HT1080 (cell line): ENCODE measurements around the gene CAPN2. TPM values are rescaled to one million over a fixed set of nuclear protein-coding genes. Genes with fewer than 3 reads are reported as not detected.

Experiments
- DNase-seq: peaks from one replicate; pipeline ENCODE4 v3.0.0-alpha.2; 2015; ENCODE audit warnings: low read depth
- polyA plus RNA-seq, 2 experiments: library from polyadenylated mRNA; depleted of rRNA; stranded (reverse); fragments of >200 nt; gene quantifications; 2 replicates each; pipeline ENCODE4 v1.2.3, GENCODE V29; 2015
- total RNA-seq: library from RNA; depleted of rRNA; stranded (reverse); fragments of >200 nt; shearing (Covaris generic); gene quantifications from 2 replicates; pipeline ENCODE4 v1.2.3, GENCODE V29; 2014; rRNA removed

CAPN2 gene
- total RNA-seq = 382 and 422 TPM in 2 replicates
- polyA plus RNA-seq (2015; cell fraction: cytosol; rRNA removed) = 404 and 442 TPM in 2 replicates
- 735 and 824 TPM in 2 replicates for polyA plus RNA-seq (2015; cell fraction: nucleus; rRNA removed)

- DNase-seq = peak; percentile 77
These were observed at the start of gene CAPN2 for GRCh38 chr1:223712194-223712849. Gene CAPN2, plus strand, starts transcription at chr1:223712539. Its CDS starts 102 bp downstream, at chr1:223712641.

- no peak for DNase-seq
These were observed 49.4 kb upstream of the CAPN2 start for GRCh38 chr1:223662943-223663342.

- no peak for DNase-seq
These were observed 48.2 kb upstream of the CAPN2 start for GRCh38 chr1:223664106-223664505.

GRCh38 chr1:223665592-223666312, 46.6 kb upstream of the CAPN2 start, which contains the start of gene CAPN8:
Gene CAPN8, minus strand, starts transcription at chr1:223665701. Its CDS starts 55 bp downstream, at chr1:223665646.
- no peak for DNase-seq

- peak; percentile 44 for DNase-seq
These were observed 44.7 kb upstream of the CAPN2 start for GRCh38 chr1:223667484-223668182.

- no peak for DNase-seq
These were observed 43.1 kb upstream of the CAPN2 start for GRCh38 chr1:223669003-223669795.

- peak; percentile 63 for DNase-seq
These were observed 41.7 kb upstream of the CAPN2 start for GRCh38 chr1:223670458-223671159.

GRCh38 chr1:223674119-223674890, 38.0 kb upstream of the CAPN2 start:
- no peak for DNase-seq

GRCh38 chr1:223678841-223679240, 33.5 kb upstream of the CAPN2 start:
- no peak for DNase-seq

GRCh38 chr1:223680188-223680587, 32.2 kb upstream of the CAPN2 start:
- DNase-seq = peak; percentile 17

GRCh38 chr1:223682502-223682901, 29.8 kb upstream of the CAPN2 start:
- no peak for DNase-seq

- peak; percentile 51 for DNase-seq
These were observed 28.5 kb upstream of the CAPN2 start for GRCh38 chr1:223683586-223684487.

- no peak for DNase-seq
These were observed 27.9 kb upstream of the CAPN2 start for GRCh38 chr1:223684488-223684792.

- DNase-seq = no peak
These were observed 21.2 kb upstream of the CAPN2 start for GRCh38 chr1:223691121-223691520.

GRCh38 chr1:223695014-223695548, 17.3 kb upstream of the CAPN2 start:
- no peak for DNase-seq

GRCh38 chr1:223695941-223696340, 16.4 kb upstream of the CAPN2 start:
- DNase-seq = no peak

- DNase-seq = no peak
These were observed 11.9 kb upstream of the CAPN2 start for GRCh38 chr1:223700388-223700918.

GRCh38 chr1:223700942-223701637, 11.2 kb upstream of the CAPN2 start:
- peak; percentile 97 for DNase-seq
